ENCODE data around the gene PSMD12. TPM values are rescaled to one million over a fixed set of nuclear protein-coding genes. Genes with fewer than 3 reads are reported as not detected.

Gene PSMD12
- total and polyA plus RNA-seq, 9 of the 15 experiments (the other 6 are each of a cell fraction or from before 2014, with no cell fraction given), result 36.6 to 150 (median 65.5) TPM

DNA sequence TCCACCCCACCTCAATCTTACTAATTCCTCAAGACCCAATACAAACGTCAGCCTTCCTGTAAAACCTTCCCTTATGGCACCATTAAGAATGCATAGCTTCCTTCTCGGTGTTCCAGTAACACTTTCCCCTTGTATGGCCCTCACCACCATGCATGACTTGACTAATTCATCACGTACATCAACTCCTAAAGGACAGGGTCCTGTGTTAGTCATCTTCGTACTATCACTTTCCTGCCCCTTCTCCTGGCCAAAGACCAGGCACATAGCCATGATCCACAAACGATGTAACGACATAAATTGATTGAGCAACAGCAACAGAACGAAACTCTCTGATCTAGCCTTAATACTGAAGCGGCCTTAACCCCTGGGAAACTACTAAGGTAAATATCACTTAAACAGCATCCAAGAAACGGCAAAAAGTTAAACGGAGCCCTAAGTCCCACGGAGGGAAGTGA, 612 bp downstream of the PSMD12 start:
- no peaks in the 10 kb centered on the region for H3K9me1 ChIP-seq (ENCODE audit: control insufficient read depth, insufficient read depth, low read length)
- DNase-seq (ENCODE audit: extremely low read depth in 1 of 4, low spot score in 3 of 4) (peak in 2 of 4 experiments; percentile 26 to 70), ATAC-seq (peak; percentile 77), FAIRE-seq (peak; percentile 74)
- peak overlapping the region; percentile 92 for H3K4me3 ChIP-seq
- peaks cover 36% of the 10 kb centered on the region for H4K20me1 ChIP-seq (replicated peaks; ENCODE audit: control insufficient read depth, insufficient read depth, low read length)
- H3K4me2 ChIP-seq (ENCODE audit: insufficient read depth, low read length), result peak overlapping the region; percentile 99
- peaks cover 14 to 19% of the 10 kb centered on the region in 2 experiments; a peak in 4 of 5 replicates for H3K4me1 ChIP-seq (replicated peaks in 1 of 2; ENCODE audit: control insufficient read depth in 2 of 2, insufficient read depth in 2 of 2, low read length in 2 of 2)
- under 1% methylated on average over 11 of the region's 11 CpGs for WGBS (ENCODE audit: insufficient coverage, low coverage, missing lambda C conversion rate)
- peak overlapping the region; percentile 92; the same call in 1 of the 2 replicates for H2AFZ ChIP-seq (ENCODE audit: low read depth, low read length)
- no peaks in the 10 kb centered on the region for H3K9me3 ChIP-seq (replicated peaks; ENCODE audit: control insufficient read depth, insufficient read depth, low read depth, low read length)
- peak overlapping the region; percentile 94 for H3K27ac ChIP-seq (ENCODE audit: extremely low read depth, low read depth, low read length)
- intact Hi-C loops (cut with micrococcal nuclease), result no loop called here
- no peaks in the 10 kb centered on the region for H3K27me3 ChIP-seq (ENCODE audit: control insufficient read depth in 2 of 2, insufficient read depth in 2 of 2, low read length in 2 of 2)
- in situ Hi-C loops (cut with MboI), result no loop called here
- BruUV-seq (replicated peaks), result no TSS peak
- ChIA-PET POLR2A (interaction anchor here (1.0 to 2.2 kb wide), 6 partner anchors 9 to 187 kb away, joined by 3 to 15 read pairs (median 4); no protein-coding TSS in a partner anchor), CTCF (ENCODE audit: low intra/inter-chr PET ratio) (no interaction called here)
- H3K9ac ChIP-seq (ENCODE audit: insufficient read depth in 1 of 2, low read depth in 2 of 2, low read length in 2 of 2), result peak overlapping the region; percentile 97 to 98
- peaks cover 43% of the 10 kb centered on the region for H3K36me3 ChIP-seq (ENCODE audit: control insufficient read depth, insufficient read depth, low read length)
- H3K79me2 ChIP-seq (ENCODE audit: control insufficient read depth, insufficient read depth, low read length), result peaks cover 57% of the 10 kb centered on the region
- TF ChIP-seq FOXJ2 (tag; IDR thresholded peaks at IDR 0.05), result no peak
- TF ChIP-seq ZNF175 (CRISPR knock-in tag; IDR thresholded peaks at IDR 0.05; ENCODE audit: low read depth), result peak; percentile 22; the same call in 1 of the 2 replicates
- no peak for TF ChIP-seq YY1 (IDR thresholded peaks at IDR 0.05; ENCODE audit: borderline replicate concordance in 1 of 3, control insufficient read depth in 1 of 3, extremely low read depth in 1 of 3, insufficient read depth in 3 of 3, insufficient read length in 1 of 3, insufficient replicate concordance in 2 of 3, low read depth in 1 of 3, low read length in 2 of 3)
- TF ChIP-seq HMG20B (CRISPR knock-in tag; IDR thresholded peaks at IDR 0.05), result no peak
- TF ChIP-seq MAZ (CRISPR knock-in tag; conservative IDR thresholded peaks at IDR 0.05 in 1 of 2, IDR thresholded peaks at IDR 0.05 in 1 of 2), result no peak
- 0 out of 2 replicates have a peak, but pooled peaks have one; percentile 14 for TF ChIP-seq PML (IDR thresholded peaks at IDR 0.05; ENCODE audit: low read length)
- TF ChIP-seq HDAC1 (IDR thresholded peaks at IDR 0.05), result peak in 1 of 2 experiments; percentile 8; a peak in 1 of 4 replicates
- no peak for TF ChIP-seq CCAR2 (IDR thresholded peaks at IDR 0.05; ENCODE audit: low read depth, low read length)
- TF ChIP-seq, protein P1, sequence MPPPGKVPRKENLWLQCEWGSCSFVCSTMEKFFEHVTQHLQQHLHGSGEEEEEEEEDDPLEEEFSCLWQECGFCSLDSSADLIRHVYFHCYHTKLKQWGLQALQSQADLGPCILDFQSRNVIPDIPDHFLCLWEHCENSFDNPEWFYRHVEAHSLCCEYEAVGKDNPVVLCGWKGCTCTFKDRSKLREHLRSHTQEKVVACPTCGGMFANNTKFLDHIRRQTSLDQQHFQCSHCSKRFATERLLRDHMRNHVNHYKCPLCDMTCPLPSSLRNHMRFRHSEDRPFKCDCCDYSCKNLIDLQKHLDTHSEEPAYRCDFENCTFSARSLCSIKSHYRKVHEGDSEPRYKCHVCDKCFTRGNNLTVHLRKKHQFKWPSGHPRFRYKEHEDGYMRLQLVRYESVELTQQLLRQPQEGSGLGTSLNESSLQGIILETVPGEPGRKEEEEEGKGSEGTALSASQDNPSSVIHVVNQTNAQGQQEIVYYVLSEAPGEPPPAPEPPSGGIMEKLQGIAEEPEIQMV (tag; conservative IDR thresholded peaks at IDR 0.05; ENCODE audit: low read depth), result no peak
- no peak for TF ChIP-seq ZNF77 (CRISPR knock-in tag; IDR thresholded peaks at IDR 0.05)
- TF ChIP-seq, protein P2, sequence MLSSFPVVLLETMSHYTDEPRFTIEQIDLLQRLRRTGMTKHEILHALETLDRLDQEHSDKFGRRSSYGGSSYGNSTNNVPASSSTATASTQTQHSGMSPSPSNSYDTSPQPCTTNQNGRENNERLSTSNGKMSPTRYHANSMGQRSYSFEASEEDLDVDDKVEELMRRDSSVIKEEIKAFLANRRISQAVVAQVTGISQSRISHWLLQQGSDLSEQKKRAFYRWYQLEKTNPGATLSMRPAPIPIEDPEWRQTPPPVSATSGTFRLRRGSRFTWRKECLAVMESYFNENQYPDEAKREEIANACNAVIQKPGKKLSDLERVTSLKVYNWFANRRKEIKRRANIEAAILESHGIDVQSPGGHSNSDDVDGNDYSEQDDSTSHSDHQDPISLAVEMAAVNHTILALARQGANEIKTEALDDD (IDR thresholded peaks at IDR 0.05), result 0 out of 2 replicates have a peak, but pooled peaks have one; percentile 41
- TF ChIP-seq TAF7 (tag; IDR thresholded peaks at IDR 0.05), result no peak
- TF ChIP-seq, protein P3, sequence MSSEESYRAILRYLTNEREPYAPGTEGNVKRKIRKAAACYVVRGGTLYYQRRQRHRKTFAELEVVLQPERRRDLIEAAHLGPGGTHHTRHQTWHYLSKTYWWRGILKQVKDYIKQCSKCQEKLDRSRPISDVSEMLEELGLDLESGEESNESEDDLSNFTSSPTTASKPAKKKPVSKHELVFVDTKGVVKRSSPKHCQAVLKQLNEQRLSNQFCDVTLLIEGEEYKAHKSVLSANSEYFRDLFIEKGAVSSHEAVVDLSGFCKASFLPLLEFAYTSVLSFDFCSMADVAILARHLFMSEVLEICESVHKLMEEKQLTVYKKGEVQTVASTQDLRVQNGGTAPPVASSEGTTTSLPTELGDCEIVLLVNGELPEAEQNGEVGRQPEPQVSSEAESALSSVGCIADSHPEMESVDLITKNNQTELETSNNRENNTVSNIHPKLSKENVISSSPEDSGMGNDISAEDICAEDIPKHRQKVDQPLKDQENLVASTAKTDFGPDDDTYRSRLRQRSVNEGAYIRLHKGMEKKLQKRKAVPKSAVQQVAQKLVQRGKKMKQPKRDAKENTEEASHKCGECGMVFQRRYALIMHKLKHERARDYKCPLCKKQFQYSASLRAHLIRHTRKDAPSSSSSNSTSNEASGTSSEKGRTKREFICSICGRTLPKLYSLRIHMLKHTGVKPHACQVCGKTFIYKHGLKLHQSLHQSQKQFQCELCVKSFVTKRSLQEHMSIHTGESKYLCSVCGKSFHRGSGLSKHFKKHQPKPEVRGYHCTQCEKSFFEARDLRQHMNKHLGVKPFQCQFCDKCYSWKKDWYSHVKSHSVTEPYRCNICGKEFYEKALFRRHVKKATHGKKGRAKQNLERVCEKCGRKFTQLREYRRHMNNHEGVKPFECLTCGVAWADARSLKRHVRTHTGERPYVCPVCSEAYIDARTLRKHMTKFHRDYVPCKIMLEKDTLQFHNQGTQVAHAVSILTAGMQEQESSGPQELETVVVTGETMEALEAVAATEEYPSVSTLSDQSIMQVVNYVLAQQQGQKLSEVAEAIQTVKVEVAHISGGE (CRISPR knock-in tag; IDR thresholded peaks at IDR 0.05), result peak in 1 of 3 experiments; percentile 47; a peak in 1 of 6 replicates

All from K562 (cell line).